Epithelial cell of proximal tubule (primary cell): ENCODE data around the gene KIF19. TPM values are rescaled to one million over a fixed set of nuclear protein-coding genes. Genes with fewer than 3 reads are reported as not detected.

Experiments
- DNase-seq: peaks from one replicate; pipeline ENCODE4 v3.0.0-alpha.2; 2011; ENCODE audit warnings: low read depth
- H3K4me3 ChIP-seq: 2 replicates; pipeline ENCODE4 v1.5.1; 2011; ENCODE audit warnings: low read depth, mild to moderate bottlenecking, low read length
- total RNA-seq: library from RNA; depleted of rRNA; stranded (reverse); fragments of >200 nt; gene quantifications from 2 replicates; pipeline ENCODE4 v1.2.3, GENCODE V29; 2015
- TF ChIP-seq, protein P1 (sequence below): conservative IDR thresholded peaks from 2 replicates; pipeline ENCODE4 v1.5.1; 2012; ENCODE audit warnings: low read depth, mild to moderate bottlenecking, low read length

The KIF19 gene
- total RNA-seq, 1 donor from 2014 or later = not detected

DNA sequence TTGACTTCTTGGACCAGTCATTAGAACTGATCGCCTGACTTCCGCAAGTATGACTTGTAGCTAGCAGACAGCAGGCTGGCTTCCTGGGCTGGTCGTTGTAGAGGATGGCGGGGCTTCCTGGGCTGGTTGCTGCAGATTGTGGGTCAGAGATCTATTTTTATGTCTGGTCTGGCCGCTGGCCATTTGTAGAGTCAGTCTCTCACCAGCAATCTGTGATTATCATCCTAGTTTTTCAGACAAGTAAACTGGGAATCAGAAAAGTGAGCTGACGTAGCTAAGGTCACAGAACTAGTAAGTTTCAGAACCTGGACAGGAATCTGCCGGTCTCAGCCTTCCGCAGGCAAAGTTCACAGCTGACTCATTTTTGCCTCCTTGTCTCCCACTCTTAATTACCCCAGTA is 60.4 kb downstream of the KIF19 start:
- no peak overlapping the region for H3K4me3 ChIP-seq
- TF ChIP-seq, protein P1, sequence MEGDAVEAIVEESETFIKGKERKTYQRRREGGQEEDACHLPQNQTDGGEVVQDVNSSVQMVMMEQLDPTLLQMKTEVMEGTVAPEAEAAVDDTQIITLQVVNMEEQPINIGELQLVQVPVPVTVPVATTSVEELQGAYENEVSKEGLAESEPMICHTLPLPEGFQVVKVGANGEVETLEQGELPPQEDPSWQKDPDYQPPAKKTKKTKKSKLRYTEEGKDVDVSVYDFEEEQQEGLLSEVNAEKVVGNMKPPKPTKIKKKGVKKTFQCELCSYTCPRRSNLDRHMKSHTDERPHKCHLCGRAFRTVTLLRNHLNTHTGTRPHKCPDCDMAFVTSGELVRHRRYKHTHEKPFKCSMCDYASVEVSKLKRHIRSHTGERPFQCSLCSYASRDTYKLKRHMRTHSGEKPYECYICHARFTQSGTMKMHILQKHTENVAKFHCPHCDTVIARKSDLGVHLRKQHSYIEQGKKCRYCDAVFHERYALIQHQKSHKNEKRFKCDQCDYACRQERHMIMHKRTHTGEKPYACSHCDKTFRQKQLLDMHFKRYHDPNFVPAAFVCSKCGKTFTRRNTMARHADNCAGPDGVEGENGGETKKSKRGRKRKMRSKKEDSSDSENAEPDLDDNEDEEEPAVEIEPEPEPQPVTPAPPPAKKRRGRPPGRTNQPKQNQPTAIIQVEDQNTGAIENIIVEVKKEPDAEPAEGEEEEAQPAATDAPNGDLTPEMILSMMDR = no peak
- peak; percentile 45 for DNase-seq

DNA sequence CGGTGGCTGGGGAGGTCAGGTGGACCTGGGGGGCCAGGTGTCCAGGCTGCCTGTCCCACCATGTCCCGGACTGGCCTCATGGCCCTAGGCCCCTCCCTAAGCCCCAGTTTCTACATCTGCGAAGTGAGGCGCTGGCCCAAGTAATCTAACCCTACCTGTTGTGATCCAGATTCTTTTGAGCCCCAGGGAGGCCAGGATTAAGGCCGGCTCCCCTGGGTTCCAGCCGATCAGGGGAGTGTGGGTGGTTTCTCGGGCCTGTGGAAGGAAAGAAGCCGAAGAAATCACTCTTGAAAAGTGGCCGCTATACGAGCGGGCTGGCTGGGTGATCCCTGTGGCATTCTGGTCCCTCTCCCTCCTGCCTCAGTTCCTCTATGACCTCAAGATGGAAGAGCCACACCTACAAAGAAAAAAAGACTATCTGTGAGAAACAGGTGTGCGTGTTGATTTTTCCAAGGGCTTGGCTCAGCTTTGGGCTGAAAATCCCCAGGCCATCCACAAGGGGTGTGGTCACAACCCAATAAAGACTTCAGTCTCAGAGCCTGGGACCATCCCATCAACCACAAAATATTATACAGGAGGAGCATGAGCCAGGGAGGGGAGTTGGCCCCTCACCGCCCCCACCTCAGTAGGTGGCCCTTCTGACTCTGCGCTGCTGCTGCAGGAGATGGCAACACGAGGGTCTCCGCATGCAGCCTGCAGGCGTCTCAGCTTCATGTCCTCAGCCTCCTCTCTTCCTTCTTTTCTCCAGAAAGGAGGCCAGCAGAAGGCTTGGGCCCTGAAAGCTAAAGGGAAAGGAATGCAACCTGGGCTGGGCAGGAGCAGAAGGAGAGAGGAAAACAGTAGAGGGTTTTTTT is 61.6 kb downstream of the KIF19 start:
- H3K4me3 ChIP-seq = no peak overlapping the region
- TF ChIP-seq, protein P1 = no peak
- no peak for DNase-seq

- TF ChIP-seq, protein P1 = no peak
- DNase-seq = no peak
- no peak overlapping the region for H3K4me3 ChIP-seq
Measured at GRCh38 chr17:74389084-74389753, 63.2 kb downstream of the KIF19 start.

GRCh38 chr17:74389937-74390679 is 64.1 kb downstream of the KIF19 start:
- H3K4me3 ChIP-seq = no peak overlapping the region
- no peak for DNase-seq
- TF ChIP-seq, protein P1 = no peak

- TF ChIP-seq, protein P1 = no peak
- H3K4me3 ChIP-seq = no peak overlapping the region
- no peak for DNase-seq
Measured at GRCh38 chr17:74390680-74391653, 64.9 kb downstream of the KIF19 start.

GRCh38 chr17:74391771-74392170 is 65.7 kb downstream of the KIF19 start:
- TF ChIP-seq, protein P1 = no peak
- no peak for DNase-seq
- H3K4me3 ChIP-seq = no peak overlapping the region
